ENCODE results near the gene PPP2R3B. TPM values are rescaled to one million over a fixed set of nuclear protein-coding genes. Genes with fewer than 3 reads are reported as not detected.

Gene PPP2R3B

DNA sequence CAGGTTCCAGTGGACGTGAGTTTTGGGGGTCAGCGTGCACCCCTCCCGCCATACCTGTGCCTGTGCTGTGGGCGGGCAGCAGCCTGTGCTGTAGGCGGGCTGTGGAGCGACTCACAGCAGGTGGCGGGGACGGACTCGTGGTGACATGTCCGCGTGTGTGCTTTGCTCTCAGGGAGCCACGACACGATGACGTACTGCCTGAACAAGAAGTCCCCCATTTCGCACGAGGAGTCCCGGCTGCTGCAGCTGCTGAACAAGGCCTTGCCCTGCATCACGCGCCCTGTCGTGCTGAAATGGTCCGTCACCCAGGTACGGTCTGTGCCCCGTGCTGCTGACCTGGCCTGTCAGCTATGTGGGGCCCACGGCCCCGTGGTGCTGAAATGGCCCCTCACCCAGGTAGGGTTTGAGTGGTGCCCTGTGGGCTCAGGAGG is 98.1 kb downstream of the PPP2R3B start:
- Histone ChIP-seq H3K14ac (ENCODE audit: low read length) (no peak overlapping the region), H2BK5ac (ENCODE audit: low read length) (no peak overlapping the region), H3K27ac (replicated peaks; ENCODE audit: low read length) (no peak overlapping the region), H3K4me2 (ENCODE audit: insufficient read depth, low read length, poor library complexity, severe bottlenecking) (no peak overlapping the region), H4K91ac (ENCODE audit: low read depth, low read length, poor library complexity) (no peak overlapping the region), H2BK12ac (ENCODE audit: low read length) (no peak overlapping the region), H2AK5ac (ENCODE audit: low read depth, low read length) (no peak overlapping the region), H3K4me1 (ENCODE audit: control insufficient read depth in 2 of 2, insufficient read depth in 1 of 2, low read depth in 1 of 2, low read length in 2 of 2) (peaks cover 0 to 6% of the 10 kb centered on the region in 2 donors), H3K36me3 (replicated peaks in 1 of 2; ENCODE audit: control insufficient read depth in 2 of 2, insufficient read depth in 2 of 2, low read length in 2 of 2) (peaks cover 63 to 90% of the 10 kb centered on the region in 2 donors), H3K79me1 (ENCODE audit: low read depth, low read length) (peaks cover 22% of the 10 kb centered on the region), H3K4ac (ENCODE audit: low read length) (no peak overlapping the region), H3K9ac (ENCODE audit: low read depth, low read length, poor library complexity) (no peak overlapping the region), H2BK15ac (ENCODE audit: low read length) (no peak overlapping the region), H4K8ac (ENCODE audit: low read depth, low read length) (no peak overlapping the region), H3K9me3 (replicated peaks in 1 of 2; ENCODE audit: control insufficient read depth in 2 of 2, insufficient read depth in 1 of 2, low read depth in 1 of 2, low read length in 2 of 2) (peaks cover 18% of the 10 kb centered on the region in 2 donors), H3K23ac (ENCODE audit: low read depth, low read length, poor library complexity) (peak overlapping the region; percentile 91), H2AFZ (ENCODE audit: low read length) (no peak overlapping the region), H3K4me3 (ENCODE audit: low read length in 2 of 2) (peak overlapping the region in 1 of 2 donors; percentile 65), H2BK120ac (ENCODE audit: low read depth, low read length) (no peak overlapping the region), H3K18ac (ENCODE audit: low read length) (peak overlapping the region; percentile 28), H3K27me3 (ENCODE audit: control insufficient read depth in 3 of 3, insufficient read depth in 3 of 3, low read depth in 1 of 3, low read length in 3 of 3) (no peaks in the 10 kb centered on the region)
- DNase-seq (ENCODE audit: low spot score), result no peak
- WGBS, 2 donors (ENCODE audit: extremely low coverage in 2 of 2, insufficient read length in 2 of 2, insufficient replicate concordance in 1 of 2), result no CpG with 5 or more reads among the region's 25 CpGs

DNA sequence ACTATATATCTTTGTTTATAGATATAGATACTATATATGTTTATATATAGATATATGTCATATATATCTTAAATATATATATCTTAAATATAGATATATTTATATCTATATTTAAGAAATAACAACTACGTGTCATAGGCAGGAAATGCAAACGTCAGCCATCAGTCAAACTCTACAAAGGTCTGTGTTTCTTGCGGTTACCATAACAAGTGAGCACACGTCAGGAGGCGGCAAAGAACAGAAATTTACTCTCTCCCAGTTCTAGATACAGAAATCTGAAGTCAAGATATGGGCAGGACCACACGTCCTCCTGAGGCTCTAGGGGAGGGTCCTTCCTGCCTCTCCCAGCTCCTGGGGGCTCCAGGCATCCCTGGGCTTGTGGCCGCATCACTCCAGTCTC is 99.0 kb downstream of the PPP2R3B start:
- no peak overlapping the region for H3K27ac ChIP-seq (replicated peaks; ENCODE audit: low read length)
- H3K9me3 ChIP-seq (replicated peaks in 1 of 2; ENCODE audit: control insufficient read depth in 2 of 2, insufficient read depth in 1 of 2, low read depth in 1 of 2, low read length in 2 of 2), result peaks cover 12% of the 10 kb centered on the region in 2 donors
- H3K36me3 ChIP-seq (replicated peaks in 1 of 2; ENCODE audit: control insufficient read depth in 2 of 2, insufficient read depth in 2 of 2, low read length in 2 of 2), result peaks cover 54 to 81% of the 10 kb centered on the region in 2 donors
- H2BK120ac ChIP-seq (ENCODE audit: low read depth, low read length), result no peak overlapping the region
- WGBS, 2 donors (ENCODE audit: extremely low coverage in 2 of 2, insufficient read length in 2 of 2, insufficient replicate concordance in 1 of 2), result no CpG with 5 or more reads among the region's 7 CpGs
- H3K9ac ChIP-seq (ENCODE audit: low read depth, low read length, poor library complexity), result no peak overlapping the region
- no peak overlapping the region for H3K23ac ChIP-seq (ENCODE audit: low read depth, low read length, poor library complexity)
- H3K4ac ChIP-seq (ENCODE audit: low read length), result no peak overlapping the region
- H3K4me1 ChIP-seq (ENCODE audit: control insufficient read depth in 2 of 2, insufficient read depth in 1 of 2, low read depth in 1 of 2, low read length in 2 of 2), result peaks cover 0 to 6% of the 10 kb centered on the region in 2 donors
- no peak overlapping the region for H3K4me2 ChIP-seq (ENCODE audit: insufficient read depth, low read length, poor library complexity, severe bottlenecking)
- H3K79me1 ChIP-seq (ENCODE audit: low read depth, low read length), result peaks cover 22% of the 10 kb centered on the region
- no peak overlapping the region for H4K8ac ChIP-seq (ENCODE audit: low read depth, low read length)
- no peak overlapping the region for H3K14ac ChIP-seq (ENCODE audit: low read length)
- H4K91ac ChIP-seq (ENCODE audit: low read depth, low read length, poor library complexity), result no peak overlapping the region
- no peak overlapping the region for H2AK5ac ChIP-seq (ENCODE audit: low read depth, low read length)
- H3K27me3 ChIP-seq (ENCODE audit: control insufficient read depth in 3 of 3, insufficient read depth in 3 of 3, low read depth in 1 of 3, low read length in 3 of 3), result no peaks in the 10 kb centered on the region
- no peak overlapping the region for H2BK12ac ChIP-seq (ENCODE audit: low read length)
- H3K18ac ChIP-seq (ENCODE audit: low read length), result no peak overlapping the region
- no peak overlapping the region for H2BK5ac ChIP-seq (ENCODE audit: low read length)
- H3K4me3 ChIP-seq (ENCODE audit: low read length in 2 of 2), result no peak overlapping the region
- no peak for DNase-seq (ENCODE audit: low spot score)
- H2AFZ ChIP-seq (ENCODE audit: low read length), result no peak overlapping the region
- no peak overlapping the region for H2BK15ac ChIP-seq (ENCODE audit: low read length)

DNA sequence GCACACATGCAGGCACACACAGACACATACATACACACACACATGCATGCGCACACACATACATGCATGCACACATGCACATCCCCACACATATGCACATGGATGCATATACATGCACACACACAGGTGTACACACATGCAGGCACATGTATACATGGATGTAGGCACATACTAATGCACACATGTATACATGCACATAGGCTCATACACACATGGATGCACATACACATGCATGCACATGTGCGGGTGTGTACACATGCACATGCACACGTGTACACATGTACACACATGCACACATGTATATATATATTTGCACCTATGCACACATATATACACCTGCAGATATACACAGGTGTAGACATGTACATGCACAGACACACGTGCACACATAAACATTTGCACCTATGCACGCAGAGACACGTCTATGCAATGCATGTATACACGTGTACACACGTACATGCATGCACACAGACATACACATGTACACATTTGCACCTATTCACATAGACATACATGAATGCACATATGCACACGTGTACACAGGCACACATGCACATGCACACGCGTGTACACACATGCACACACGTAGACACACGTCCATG is 101.5 kb downstream of the PPP2R3B start:
- Histone ChIP-seq H3K18ac (ENCODE audit: low read length) (no peak overlapping the region), H4K8ac (ENCODE audit: low read depth, low read length) (no peak overlapping the region), H3K4me1 (ENCODE audit: control insufficient read depth in 2 of 2, insufficient read depth in 1 of 2, low read depth in 1 of 2, low read length in 2 of 2) (peaks cover 0 to 6% of the 10 kb centered on the region in 2 donors), H2BK12ac (ENCODE audit: low read length) (no peak overlapping the region), H3K4me2 (ENCODE audit: insufficient read depth, low read length, poor library complexity, severe bottlenecking) (no peak overlapping the region), H3K14ac (ENCODE audit: low read length) (no peak overlapping the region), H2AK5ac (ENCODE audit: low read depth, low read length) (no peak overlapping the region), H3K4me3 (ENCODE audit: low read length in 2 of 2) (peak overlapping the region in 1 of 2 donors; percentile 67), H2BK15ac (ENCODE audit: low read length) (no peak overlapping the region), H3K79me1 (ENCODE audit: low read depth, low read length) (peaks cover 22% of the 10 kb centered on the region), H3K4ac (ENCODE audit: low read length) (no peak overlapping the region), H3K27me3 (ENCODE audit: control insufficient read depth in 3 of 3, insufficient read depth in 3 of 3, low read depth in 1 of 3, low read length in 3 of 3) (no peaks in the 10 kb centered on the region), H2BK5ac (ENCODE audit: low read length) (no peak overlapping the region), H3K36me3 (replicated peaks in 1 of 2; ENCODE audit: control insufficient read depth in 2 of 2, insufficient read depth in 2 of 2, low read length in 2 of 2) (peaks cover 44 to 57% of the 10 kb centered on the region in 2 donors), H3K9me3 (replicated peaks in 1 of 2; ENCODE audit: control insufficient read depth in 2 of 2, insufficient read depth in 1 of 2, low read depth in 1 of 2, low read length in 2 of 2) (peaks cover 3 to 12% of the 10 kb centered on the region in 2 donors), H3K23ac (ENCODE audit: low read depth, low read length, poor library complexity) (no peak overlapping the region), H2BK120ac (ENCODE audit: low read depth, low read length) (no peak overlapping the region), H2AFZ (ENCODE audit: low read length) (no peak overlapping the region), H3K27ac (replicated peaks; ENCODE audit: low read length) (no peak overlapping the region), H4K91ac (ENCODE audit: low read depth, low read length, poor library complexity) (no peak overlapping the region), H3K9ac (ENCODE audit: low read depth, low read length, poor library complexity) (no peak overlapping the region)
- WGBS, 2 donors (ENCODE audit: extremely low coverage in 2 of 2, insufficient read length in 2 of 2, insufficient replicate concordance in 1 of 2), result no CpG with 5 or more reads among the region's 13 CpGs
- no peak for DNase-seq (ENCODE audit: low spot score)

Small RNA genes lying within 50 kb of the gene (small RNA-seq; reads per million reads assigned to genes)
- gene RF00017 (ENCODE audit: insufficient read depth), result not detected

Data from neuronal stem cell (in vitro differentiated cells).